ENCODE data around the gene ARL13B.

The ARL13B gene

DNA sequence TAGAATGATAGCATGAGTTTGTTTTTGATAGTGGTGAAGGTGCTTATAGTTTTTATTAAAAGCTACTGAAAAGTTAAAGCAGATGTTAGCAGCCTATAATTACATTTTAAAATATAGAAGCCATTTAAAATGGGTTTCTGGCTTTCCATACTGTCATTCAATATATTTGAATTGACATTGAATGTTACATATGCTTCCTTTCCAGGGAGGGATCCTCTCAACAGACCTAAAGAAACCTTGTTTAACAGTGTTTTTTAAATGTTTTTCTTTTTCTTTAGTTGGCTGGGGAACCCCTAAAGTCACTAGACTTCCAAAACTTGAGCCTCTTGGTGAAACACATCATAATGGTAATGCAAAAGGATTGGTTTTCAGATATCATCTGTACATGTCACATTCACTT is 70.6 kb downstream of the ARL13B start:
- no peak for DNase-seq
- Histone ChIP-seq H3K4me1 (ENCODE audit: control insufficient read depth, insufficient read depth, low read length, poor library complexity, severe bottlenecking) (no peaks in the 10 kb centered on the region), H3K36me3 (ENCODE audit: control insufficient read depth, insufficient read depth, low read length) (no peaks in the 10 kb centered on the region), H3K9me3 (ENCODE audit: control insufficient read depth, low read length) (no peaks in the 10 kb centered on the region), H3K27ac (ENCODE audit: insufficient read depth, low read length, poor library complexity, severe bottlenecking) (no peak overlapping the region), H3K27me3 (replicated peaks; ENCODE audit: control insufficient read depth, insufficient read depth, low read length, poor library complexity, severe bottlenecking) (no peaks in the 10 kb centered on the region), H3K4me3 (ENCODE audit: insufficient read depth, low read depth, low read length, poor library complexity, severe bottlenecking) (no peak overlapping the region)

- Histone ChIP-seq H3K9me3 (ENCODE audit: control insufficient read depth, low read length) (no peaks in the 10 kb centered on the region), H3K27me3 (replicated peaks; ENCODE audit: control insufficient read depth, insufficient read depth, low read length, poor library complexity, severe bottlenecking) (no peaks in the 10 kb centered on the region), H3K27ac (ENCODE audit: insufficient read depth, low read length, poor library complexity, severe bottlenecking) (no peak overlapping the region), H3K4me3 (ENCODE audit: insufficient read depth, low read depth, low read length, poor library complexity, severe bottlenecking) (no peak overlapping the region), H3K4me1 (ENCODE audit: control insufficient read depth, insufficient read depth, low read length, poor library complexity, severe bottlenecking) (peaks cover 9% of the 10 kb centered on the region), H3K36me3 (ENCODE audit: control insufficient read depth, insufficient read depth, low read length) (no peaks in the 10 kb centered on the region)
- DNase-seq, result no peak
Observed at GRCh38 chr3:94061297-94061696, 81.3 kb downstream of the ARL13B start.

DNA sequence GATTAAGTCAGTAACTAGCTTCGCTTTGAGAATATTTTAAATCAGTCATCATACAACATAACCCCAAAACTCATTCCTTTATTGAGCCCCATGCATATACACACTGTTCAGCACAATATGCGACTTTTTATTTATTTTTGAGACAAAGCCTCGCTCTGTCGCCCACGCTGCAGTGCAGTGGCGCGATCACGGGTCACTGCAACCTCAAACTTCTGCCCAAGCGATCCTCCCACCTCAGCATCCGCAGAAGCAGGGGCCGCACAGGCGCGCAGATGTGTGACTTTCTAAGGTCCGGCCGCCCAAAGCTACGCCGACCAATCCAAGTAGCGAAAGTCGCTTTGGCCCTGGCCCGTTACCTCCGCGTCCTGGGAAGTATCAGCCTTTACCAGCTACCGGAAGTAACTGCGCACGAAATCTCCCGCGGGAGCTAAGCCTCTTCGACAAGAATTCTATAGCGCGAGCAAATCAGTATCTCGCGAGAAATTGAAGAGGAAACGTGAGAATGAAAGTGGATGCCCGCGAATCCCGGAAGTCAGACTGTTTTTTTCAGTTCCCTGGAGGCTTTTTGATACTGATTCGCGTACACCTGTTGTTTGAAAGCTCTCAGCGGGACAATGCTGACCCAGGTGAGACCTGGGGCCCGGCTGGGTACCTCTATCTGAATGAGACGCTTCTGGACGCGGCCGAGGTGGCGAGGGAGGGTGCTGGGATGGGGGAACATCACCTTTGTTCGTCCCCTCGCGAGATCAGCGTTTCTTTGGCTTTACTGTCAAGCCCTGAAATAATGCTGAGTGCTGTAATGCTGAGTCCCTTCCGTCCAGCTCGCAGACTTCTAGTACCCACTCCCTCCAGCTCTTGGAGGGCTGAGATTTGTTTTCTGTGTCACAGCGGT is 82.8 kb downstream of the ARL13B start, which contains the start of the genes DHFR2 and NSUN3:
Gene DHFR2, minus strand, starts transcription at position 404 of the 892 bp plus-strand sequence. CDS start 1,405 bp downstream, outside the sequence.
Gene NSUN3, plus strand, starts transcription at position 549 of the 892 bp plus-strand sequence. Its CDS starts 66 bp downstream, at position 615.
- peak; percentile 68 to 82 (median 71) for DNase-seq
- H3K4me3 ChIP-seq (ENCODE audit: insufficient read depth, low read depth, low read length, poor library complexity, severe bottlenecking), result peak within 1 kb of the TSS; percentile 89
- no peaks in the 10 kb centered on the region for H3K9me3 ChIP-seq (ENCODE audit: control insufficient read depth, low read length)
- peaks cover 9% of the 10 kb centered on the region for H3K4me1 ChIP-seq (ENCODE audit: control insufficient read depth, insufficient read depth, low read length, poor library complexity, severe bottlenecking)
- H3K27me3 ChIP-seq (replicated peaks; ENCODE audit: control insufficient read depth, insufficient read depth, low read length, poor library complexity, severe bottlenecking), result no peaks in the 10 kb centered on the region
- peak within 1 kb of the TSS; percentile 95 for H3K27ac ChIP-seq (ENCODE audit: insufficient read depth, low read length, poor library complexity, severe bottlenecking)
- H3K36me3 ChIP-seq (ENCODE audit: control insufficient read depth, insufficient read depth, low read length), result no peaks in the 10 kb centered on the region

GRCh38 chr3:94063496-94064119 is 83.7 kb downstream of the ARL13B start:
- peaks cover 9% of the 10 kb centered on the region for H3K4me1 ChIP-seq (ENCODE audit: control insufficient read depth, insufficient read depth, low read length, poor library complexity, severe bottlenecking)
- no peaks in the 10 kb centered on the region for H3K36me3 ChIP-seq (ENCODE audit: control insufficient read depth, insufficient read depth, low read length)
- peak overlapping the region; percentile 95 for H3K27ac ChIP-seq (ENCODE audit: insufficient read depth, low read length, poor library complexity, severe bottlenecking)
- no peaks in the 10 kb centered on the region for H3K27me3 ChIP-seq (replicated peaks; ENCODE audit: control insufficient read depth, insufficient read depth, low read length, poor library complexity, severe bottlenecking)
- peak overlapping the region; percentile 89 for H3K4me3 ChIP-seq (ENCODE audit: insufficient read depth, low read depth, low read length, poor library complexity, severe bottlenecking)
- no peak for DNase-seq
- no peaks in the 10 kb centered on the region for H3K9me3 ChIP-seq (ENCODE audit: control insufficient read depth, low read length)

DNA sequence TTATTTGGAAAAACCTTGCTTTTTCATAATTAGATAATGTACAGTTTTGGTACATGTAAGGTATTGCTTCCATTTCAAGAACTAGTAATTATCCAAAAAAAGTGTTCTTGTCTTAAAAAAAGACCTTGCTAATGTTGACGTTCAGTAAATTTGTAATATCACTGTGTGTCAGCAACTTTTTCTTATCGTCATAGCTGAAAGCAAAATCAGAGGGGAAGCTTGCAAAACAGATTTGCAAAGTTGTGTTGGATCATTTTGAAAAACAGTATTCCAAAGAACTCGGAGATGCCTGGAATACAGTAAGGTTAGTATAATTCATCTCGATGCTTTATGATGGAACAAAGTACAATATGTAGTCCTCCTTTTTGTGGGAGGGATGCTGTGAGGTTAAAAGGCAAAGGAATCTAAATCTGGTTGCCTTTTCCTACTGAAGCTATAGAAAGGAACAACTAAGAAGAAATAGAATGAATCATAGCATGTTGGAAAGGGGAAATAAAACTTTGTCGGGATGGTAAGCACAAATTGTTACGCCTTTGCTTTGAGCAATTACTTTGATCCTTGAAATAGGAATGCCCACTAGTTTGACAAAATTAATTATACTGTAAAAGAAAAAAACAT is 84.4 kb downstream of the ARL13B start:
- peaks cover 9% of the 10 kb centered on the region for H3K4me1 ChIP-seq (ENCODE audit: control insufficient read depth, insufficient read depth, low read length, poor library complexity, severe bottlenecking)
- H3K27me3 ChIP-seq (replicated peaks; ENCODE audit: control insufficient read depth, insufficient read depth, low read length, poor library complexity, severe bottlenecking), result no peaks in the 10 kb centered on the region
- H3K4me3 ChIP-seq (ENCODE audit: insufficient read depth, low read depth, low read length, poor library complexity, severe bottlenecking), result no peak overlapping the region
- H3K36me3 ChIP-seq (ENCODE audit: control insufficient read depth, insufficient read depth, low read length), result no peaks in the 10 kb centered on the region
- H3K9me3 ChIP-seq (ENCODE audit: control insufficient read depth, low read length), result no peaks in the 10 kb centered on the region
- H3K27ac ChIP-seq (ENCODE audit: insufficient read depth, low read length, poor library complexity, severe bottlenecking), result no peak overlapping the region
- no peak for DNase-seq

GRCh38 chr3:94065122-94065521 is 85.2 kb downstream of the ARL13B start:
- Histone ChIP-seq H3K9me3 (ENCODE audit: control insufficient read depth, low read length) (no peaks in the 10 kb centered on the region), H3K27ac (ENCODE audit: insufficient read depth, low read length, poor library complexity, severe bottlenecking) (no peak overlapping the region), H3K4me3 (ENCODE audit: insufficient read depth, low read depth, low read length, poor library complexity, severe bottlenecking) (no peak overlapping the region), H3K27me3 (replicated peaks; ENCODE audit: control insufficient read depth, insufficient read depth, low read length, poor library complexity, severe bottlenecking) (no peaks in the 10 kb centered on the region), H3K36me3 (ENCODE audit: control insufficient read depth, insufficient read depth, low read length) (no peaks in the 10 kb centered on the region), H3K4me1 (ENCODE audit: control insufficient read depth, insufficient read depth, low read length, poor library complexity, severe bottlenecking) (peaks cover 9% of the 10 kb centered on the region)
- DNase-seq, result no peak

DNA sequence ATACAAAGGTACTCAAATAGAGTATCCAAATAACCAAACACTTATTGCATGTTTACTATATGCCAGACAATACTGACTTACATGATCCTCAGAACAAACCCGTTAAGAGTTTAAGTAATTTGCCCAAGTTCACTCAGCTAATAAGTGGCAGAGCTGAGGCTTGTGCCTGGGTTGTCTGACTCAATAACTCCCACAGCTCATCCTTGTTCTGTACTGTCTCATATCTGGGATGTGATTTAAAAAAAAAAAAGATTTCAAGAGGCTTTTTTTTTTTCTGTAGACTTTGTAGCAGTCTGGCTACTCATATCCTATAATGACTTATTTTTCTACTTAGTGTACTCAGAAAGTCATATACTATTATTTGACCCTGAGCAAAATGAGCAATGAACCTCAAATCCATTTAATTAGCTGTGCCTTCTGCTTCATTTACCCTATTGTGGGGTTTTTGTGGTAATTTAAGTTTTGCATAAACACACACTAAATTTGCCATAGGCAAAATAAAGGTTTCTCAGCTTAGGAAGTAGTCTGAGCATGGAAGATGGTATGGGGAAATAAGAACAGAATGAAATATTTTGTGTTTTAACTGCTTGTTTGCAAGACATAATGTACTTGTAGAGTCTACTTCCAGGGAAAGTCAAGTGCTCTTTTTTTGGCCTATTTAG is 86.0 kb downstream of the ARL13B start:
- H3K9me3 ChIP-seq (ENCODE audit: control insufficient read depth, low read length), result no peaks in the 10 kb centered on the region
- H3K4me3 ChIP-seq (ENCODE audit: insufficient read depth, low read depth, low read length, poor library complexity, severe bottlenecking), result no peak overlapping the region
- peaks cover 9% of the 10 kb centered on the region for H3K4me1 ChIP-seq (ENCODE audit: control insufficient read depth, insufficient read depth, low read length, poor library complexity, severe bottlenecking)
- no peak for DNase-seq
- H3K36me3 ChIP-seq (ENCODE audit: control insufficient read depth, insufficient read depth, low read length), result no peaks in the 10 kb centered on the region
- H3K27me3 ChIP-seq (replicated peaks; ENCODE audit: control insufficient read depth, insufficient read depth, low read length, poor library complexity, severe bottlenecking), result no peaks in the 10 kb centered on the region
- H3K27ac ChIP-seq (ENCODE audit: insufficient read depth, low read length, poor library complexity, severe bottlenecking), result no peak overlapping the region

- no peak overlapping the region for H3K27ac ChIP-seq (ENCODE audit: insufficient read depth, low read length, poor library complexity, severe bottlenecking)
- peaks cover 7% of the 10 kb centered on the region for H3K4me1 ChIP-seq (ENCODE audit: control insufficient read depth, insufficient read depth, low read length, poor library complexity, severe bottlenecking)
- H3K36me3 ChIP-seq (ENCODE audit: control insufficient read depth, insufficient read depth, low read length), result no peaks in the 10 kb centered on the region
- H3K4me3 ChIP-seq (ENCODE audit: insufficient read depth, low read depth, low read length, poor library complexity, severe bottlenecking), result no peak overlapping the region
- DNase-seq, result no peak
- H3K27me3 ChIP-seq (replicated peaks; ENCODE audit: control insufficient read depth, insufficient read depth, low read length, poor library complexity, severe bottlenecking), result no peaks in the 10 kb centered on the region
- no peaks in the 10 kb centered on the region for H3K9me3 ChIP-seq (ENCODE audit: control insufficient read depth, low read length)
Observed at GRCh38 chr3:94066506-94067500, 86.8 kb downstream of the ARL13B start.
